Endothelial cell of umbilical vein (primary cell): ENCODE results near the gene IGF2BP1.

Experiments used
- CTCF ChIP-seq, 2 donors: IDR thresholded peaks; 1 replicate in 1 of 2; 2 replicates in 1 of 2; pipeline ENCODE4 v1.5.1; 2011; ENCODE audit warnings: low read length in 2 of 2, mild to moderate bottlenecking in 2 of 2, moderate library complexity in 2 of 2, control low read depth in 1 of 2, inconsistent platforms in 1 of 2, low read depth in 1 of 2; ENCODE audit not compliant: insufficient read depth in 1 of 2; ENCODE audit errors: extremely low read depth in 1 of 2
- EZH2 ChIP-seq: IDR thresholded peaks from 2 replicates; pipeline ENCODE4 v1.6.1; 2012; ENCODE audit warnings: borderline replicate concordance, low read depth, mild to moderate bottlenecking, moderate library complexity, low read length, inconsistent platforms; ENCODE audit not compliant: severe bottlenecking
- FOS ChIP-seq: IDR thresholded peaks from 2 replicates; pipeline ENCODE4 v1.6.1; 2011; ENCODE audit warnings: mild to moderate bottlenecking, low read length, moderate library complexity, borderline replicate concordance; ENCODE audit not compliant: insufficient read depth
- GATA2 ChIP-seq: IDR thresholded peaks from 2 replicates; pipeline ENCODE4 v1.7.0; 2011; ENCODE audit warnings: low read depth, mild to moderate bottlenecking, moderate library complexity, mixed read lengths, low read length; ENCODE audit not compliant: insufficient read length, insufficient read depth
- JUN ChIP-seq: IDR thresholded peaks from 2 replicates; pipeline ENCODE4 v1.6.1; 2011; ENCODE audit warnings: borderline replicate concordance, low read depth; ENCODE audit not compliant: insufficient read length, insufficient read depth
- MAX ChIP-seq: IDR thresholded peaks from 2 replicates; pipeline ENCODE4 v1.6.1; 2011; ENCODE audit not compliant: insufficient read depth, insufficient read length
- MYC ChIP-seq: IDR thresholded peaks from one replicate; pipeline ENCODE4 v1.6.1; 2011; ENCODE audit warnings: mild to moderate bottlenecking, low read depth, low read length
- POLR2A ChIP-seq: IDR thresholded peaks from 2 replicates; pipeline ENCODE4 v1.6.1; 2012; ENCODE audit warnings: low read depth, mild to moderate bottlenecking, control low read depth, low read length
- POLR2AphosphoS5 ChIP-seq: IDR thresholded peaks from 2 replicates; pipeline ENCODE4 v1.6.1; 2012; ENCODE audit warnings: low read depth, mild to moderate bottlenecking, control low read depth, low read length, moderate library complexity; ENCODE audit not compliant: insufficient read depth

DNA sequence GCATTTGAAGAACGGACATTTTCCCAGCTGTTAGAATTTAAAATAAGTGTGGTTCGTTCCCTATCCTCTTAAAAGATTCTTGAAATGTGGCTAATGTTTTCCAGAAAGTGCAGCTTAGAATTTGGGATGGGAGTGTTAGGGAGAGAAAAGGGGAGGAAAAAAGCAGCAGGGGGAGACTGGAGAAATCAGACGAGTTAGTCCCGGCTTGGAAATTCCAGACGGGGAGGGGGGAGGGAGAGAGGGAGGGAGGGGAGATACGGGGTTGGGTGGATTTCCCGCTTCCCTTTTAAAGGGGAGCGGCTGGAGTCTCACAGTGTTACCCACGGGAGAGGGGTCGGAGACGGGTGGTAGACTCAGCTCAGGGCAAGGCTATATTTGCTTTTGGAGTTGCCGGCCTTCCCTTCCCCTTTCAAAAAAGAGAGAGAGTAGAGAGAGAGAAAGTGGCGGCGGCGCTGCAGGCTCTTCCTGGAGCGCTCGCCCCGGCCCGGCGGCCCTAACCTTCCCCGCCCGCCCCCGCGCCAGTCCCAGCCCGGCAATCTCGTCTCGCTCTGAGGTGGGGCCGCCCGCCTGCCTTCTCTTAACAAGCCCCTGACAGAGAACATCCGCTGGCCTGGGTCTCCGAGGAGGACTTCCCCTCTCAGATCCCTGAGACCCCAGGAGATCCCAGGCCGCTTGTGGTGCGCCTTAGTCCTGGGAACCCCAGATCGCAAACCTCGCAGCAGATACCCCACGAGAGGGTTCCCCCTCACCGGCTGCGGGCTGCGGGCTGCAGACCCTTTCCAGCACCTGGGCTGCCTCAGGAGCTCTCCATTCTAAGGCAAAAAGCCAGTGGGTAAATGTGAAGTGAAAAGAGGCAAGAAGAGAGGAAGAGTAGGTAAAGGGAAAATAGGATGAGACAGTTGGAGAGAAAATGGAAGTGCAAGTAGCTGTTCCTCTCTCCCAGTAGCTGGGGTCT lies 6.6 kb downstream of the IGF2BP1 start:
- TF ChIP-seq CTCF (IDR thresholded peaks at IDR 0.05; ENCODE audit: extremely low read depth in 1 of 2, insufficient read depth in 1 of 2, low read depth in 1 of 2, low read length in 2 of 2) (no peak), MYC (no peak), POLR2A (no peak), POLR2AphosphoS5 (no peak), MAX (no peak), EZH2 (no peak), FOS (no peak), JUN (no peak), GATA2 (no peak)
